ENCODE results near the gene CDC42BPA. TPM values are rescaled to one million over a fixed set of nuclear protein-coding genes. Genes with fewer than 3 reads are reported as not detected.

CDC42BPA gene
- total and polyA plus RNA-seq, 2 of the 13 experiments (the other 11 are each of a cell fraction or from before 2014, with no cell fraction given): 6.5 to 16.0 TPM

GRCh38 chr1:227033880-227034279 lies 284.4 kb downstream of the CDC42BPA start:
- H3K36me3 ChIP-seq (replicated peaks in 1 of 2; ENCODE audit: control insufficient read depth in 1 of 2, insufficient read depth in 2 of 2, low read length in 2 of 2): peaks cover 0 to 5% of the 10 kb centered on the region in 2 experiments; a peak in 2 of 5 replicates
- H3K4me3 ChIP-seq (replicated peaks in 1 of 3; ENCODE audit: insufficient read depth in 1 of 3, low read depth in 2 of 3, low read length in 3 of 3): no peak overlapping the region
- no peak for DNase-seq (ENCODE audit: low spot score)
- H3K79me2 ChIP-seq (ENCODE audit: insufficient read depth, low read length): no peaks in the 10 kb centered on the region
- H4K20me1 ChIP-seq (ENCODE audit: insufficient read depth, low read length): no peaks in the 10 kb centered on the region
- no peaks in the 10 kb centered on the region for H3K9me3 ChIP-seq (ENCODE audit: low read length)
- H2AFZ ChIP-seq (ENCODE audit: low read length): no peak overlapping the region
- no peaks in the 10 kb centered on the region for H3K4me1 ChIP-seq (ENCODE audit: insufficient read depth, low read length)
- no peak overlapping the region for H3K4me2 ChIP-seq (ENCODE audit: low read depth, low read length)
- BruUV-seq (replicated peaks): no TSS peak
- H3K27ac ChIP-seq (ENCODE audit: extremely low read length, insufficient read depth, low read length): no peak overlapping the region
- ChIA-PET CTCF (ENCODE audit: low intra/inter-chr PET ratio, low total read pairs) (no interaction called here), POLR2A (no interaction called here)
- H3K27me3 ChIP-seq (ENCODE audit: control insufficient read depth in 1 of 2, insufficient read depth in 2 of 2, low read length in 2 of 2): no peaks in the 10 kb centered on the region
- no peak overlapping the region for H3K9ac ChIP-seq (ENCODE audit: insufficient read depth, low read depth, low read length)
- no peak for FAIRE-seq
- in situ Hi-C loops (cut with HindIII; ENCODE audit: extremely low pct_ligation_motif_present, low pct_unique_long_range_greater_than_20kb): no loop called here
- 70% methylated on average over 2 of the region's 2 CpGs for WGBS (ENCODE audit: low lambda C conversion rate)
- no peak for ATAC-seq
- TF ChIP-seq REXO4 (CRISPR knock-in tag; IDR thresholded peaks at IDR 0.05; ENCODE audit: borderline replicate concordance): no peak
- no peak for TF ChIP-seq JUN (CRISPR knock-in tag; IDR thresholded peaks at IDR 0.05)
- TF ChIP-seq PHF5A (CRISPR knock-in tag; IDR thresholded peaks at IDR 0.05; ENCODE audit: low read depth, unreplicated experiment): no peak
- no peak for TF ChIP-seq SRSF9 (IDR thresholded peaks at IDR 0.05; ENCODE audit: borderline replicate concordance, insufficient read depth, low read depth, low read length, poor library complexity, severe bottlenecking)
- TF ChIP-seq LCORL (IDR thresholded peaks at IDR 0.05): no peak
- TF ChIP-seq LCORL (CRISPR knock-in tag; IDR thresholded peaks at IDR 0.05): no peak
- intact Hi-C loops (cut with micrococcal nuclease; ENCODE audit: unreplicated experiment): no loop called here

- H4K20me1 ChIP-seq (ENCODE audit: insufficient read depth, low read length): no peaks in the 10 kb centered on the region
- no peak overlapping the region for H3K4me2 ChIP-seq (ENCODE audit: low read depth, low read length)
- no peaks in the 10 kb centered on the region for H3K9me3 ChIP-seq (ENCODE audit: low read length)
- FAIRE-seq (no peak), DNase-seq (ENCODE audit: low spot score) (no peak), ATAC-seq (no peak)
- ChIA-PET POLR2A (no interaction called here), CTCF (ENCODE audit: low intra/inter-chr PET ratio, low total read pairs) (no interaction called here)
- no peaks in the 10 kb centered on the region for H3K27me3 ChIP-seq (ENCODE audit: control insufficient read depth in 1 of 2, insufficient read depth in 2 of 2, low read length in 2 of 2)
- in situ Hi-C loops (cut with HindIII; ENCODE audit: extremely low pct_ligation_motif_present, low pct_unique_long_range_greater_than_20kb): no loop called here
- 100% methylated on average over 3 of the region's 3 CpGs for WGBS (ENCODE audit: low lambda C conversion rate)
- H3K4me3 ChIP-seq (replicated peaks in 1 of 3; ENCODE audit: insufficient read depth in 1 of 3, low read depth in 2 of 3, low read length in 3 of 3): no peak overlapping the region
- no peak overlapping the region for H3K9ac ChIP-seq (ENCODE audit: insufficient read depth, low read depth, low read length)
- no peak overlapping the region for H3K27ac ChIP-seq (ENCODE audit: extremely low read length, insufficient read depth, low read length)
- H2AFZ ChIP-seq (ENCODE audit: low read length): no peak overlapping the region
- intact Hi-C loops (cut with micrococcal nuclease; ENCODE audit: unreplicated experiment): no loop called here
- no peaks in the 10 kb centered on the region for H3K4me1 ChIP-seq (ENCODE audit: insufficient read depth, low read length)
- BruUV-seq (replicated peaks): no TSS peak
- H3K36me3 ChIP-seq (replicated peaks in 1 of 2; ENCODE audit: control insufficient read depth in 1 of 2, insufficient read depth in 2 of 2, low read length in 2 of 2): peaks cover 2 to 12% of the 10 kb centered on the region in 2 experiments; a peak in 3 of 5 replicates
- no peaks in the 10 kb centered on the region for H3K79me2 ChIP-seq (ENCODE audit: insufficient read depth, low read length)
- TF ChIP-seq CREB1 (IDR thresholded peaks at IDR 0.05) (no peak), CREB1 (CRISPR knock-in tag; IDR thresholded peaks at IDR 0.05) (no peak), ZNF264 (CRISPR knock-in tag; IDR thresholded peaks at IDR 0.05) (no peak), SIX4 (CRISPR knock-in tag; IDR thresholded peaks at IDR 0.05) (no peak), ZNF569 (CRISPR knock-in tag; IDR thresholded peaks at IDR 0.05; ENCODE audit: borderline replicate concordance) (no peak), ZNF552 (CRISPR knock-in tag; IDR thresholded peaks at IDR 0.05; ENCODE audit: borderline replicate concordance) (no peak), ZNF652 (CRISPR knock-in tag; IDR thresholded peaks at IDR 0.05; ENCODE audit: borderline replicate concordance, low read depth) (no peak), CREM (IDR thresholded peaks at IDR 0.05) (no peak), CREM (CRISPR knock-in tag; IDR thresholded peaks at IDR 0.05) (no peak), ZNF674 (CRISPR knock-in tag; IDR thresholded peaks at IDR 0.05; ENCODE audit: low read depth) (no peak), NFKB2 (CRISPR knock-in tag; IDR thresholded peaks at IDR 0.05; ENCODE audit: borderline replicate concordance) (no peak), TEAD2 (CRISPR knock-in tag; IDR thresholded peaks at IDR 0.05) (no peak), ARID4A (CRISPR knock-in tag; IDR thresholded peaks at IDR 0.05; ENCODE audit: borderline replicate concordance) (no peak)
Measured at GRCh38 chr1:227032396-227032795, 285.9 kb downstream of the CDC42BPA start.
